GM20431 (cell line): ENCODE results near the gene SEPTIN3.
"Not testable (repeated sequence)": the region's sequence is repeated elsewhere in the genome, so short reads cannot be mapped to it uniquely, and the experiment has no call there.

Source experiments
- in situ Hi-C: fragments of 300-500 bp; cut with MseI, MboI; formaldehyde crosslinking; loops from one replicate; pipeline ENCODE4 v1.15.0; 2020; ENCODE audit warnings: low sequenced_read_pairs; ENCODE audit not compliant: unreplicated experiment

The SEPTIN3 gene

GRCh38 chr22:41939981-41940831 lies 29.0 kb upstream of the SEPTIN3 start:
- in situ Hi-C loops = no loop called here

DNA sequence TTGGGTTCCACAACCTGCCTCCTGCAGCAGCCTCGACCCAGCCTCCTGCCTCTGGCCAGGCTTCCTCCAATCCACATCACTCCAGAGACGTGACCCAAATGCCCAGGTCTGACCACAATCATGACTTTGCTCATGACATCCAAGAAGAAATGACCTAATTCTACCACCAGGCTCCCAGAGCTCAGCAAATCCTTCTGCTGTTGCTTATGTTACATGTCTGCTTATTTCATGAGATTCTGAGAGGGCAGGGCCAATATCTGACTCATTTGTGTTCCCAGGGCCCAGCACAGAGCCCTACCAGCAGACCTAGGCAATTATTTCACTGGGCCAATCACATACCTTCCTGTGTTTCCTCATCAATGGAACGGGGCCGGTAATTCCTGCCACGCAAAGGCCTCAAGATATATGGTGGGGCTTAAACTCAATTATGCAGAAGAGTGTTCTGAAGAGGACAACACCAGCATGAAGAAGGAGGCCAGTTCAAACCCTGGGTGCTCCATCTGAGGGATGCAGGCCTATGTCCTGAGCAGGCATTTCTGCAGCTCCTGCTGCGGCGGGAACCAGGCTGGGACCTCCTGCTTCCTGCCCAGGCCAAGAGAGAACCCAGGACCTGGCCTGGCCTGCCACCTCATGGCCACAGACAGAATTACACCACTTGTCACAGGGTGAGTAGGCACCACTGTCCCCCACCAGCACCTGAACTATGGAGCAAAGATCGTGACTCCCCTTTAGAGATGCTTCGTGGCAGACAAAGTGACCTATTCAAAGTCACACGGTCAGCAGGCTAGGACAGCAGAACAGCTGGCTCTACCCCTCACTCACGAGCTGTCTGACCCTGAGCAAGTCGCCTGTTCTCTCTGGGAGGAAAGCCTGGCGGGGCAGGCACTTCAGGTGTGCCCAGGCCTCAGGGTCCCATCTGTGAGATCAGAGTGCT lies 28.1 kb upstream of the SEPTIN3 start:
- in situ Hi-C loops = no loop called here

- in situ Hi-C loops = no loop called here
Measured at GRCh38 chr22:41943661-41944209, 25.5 kb upstream of the SEPTIN3 start.

GRCh38 chr22:41946629-41947423 lies 22.4 kb upstream of the SEPTIN3 start, which contains the start of gene CENPM:
Gene CENPM, minus strand, starts transcription at chr22:41947152. Its CDS starts 76 bp downstream, at chr22:41947076.
- in situ Hi-C loops = no loop called here

DNA sequence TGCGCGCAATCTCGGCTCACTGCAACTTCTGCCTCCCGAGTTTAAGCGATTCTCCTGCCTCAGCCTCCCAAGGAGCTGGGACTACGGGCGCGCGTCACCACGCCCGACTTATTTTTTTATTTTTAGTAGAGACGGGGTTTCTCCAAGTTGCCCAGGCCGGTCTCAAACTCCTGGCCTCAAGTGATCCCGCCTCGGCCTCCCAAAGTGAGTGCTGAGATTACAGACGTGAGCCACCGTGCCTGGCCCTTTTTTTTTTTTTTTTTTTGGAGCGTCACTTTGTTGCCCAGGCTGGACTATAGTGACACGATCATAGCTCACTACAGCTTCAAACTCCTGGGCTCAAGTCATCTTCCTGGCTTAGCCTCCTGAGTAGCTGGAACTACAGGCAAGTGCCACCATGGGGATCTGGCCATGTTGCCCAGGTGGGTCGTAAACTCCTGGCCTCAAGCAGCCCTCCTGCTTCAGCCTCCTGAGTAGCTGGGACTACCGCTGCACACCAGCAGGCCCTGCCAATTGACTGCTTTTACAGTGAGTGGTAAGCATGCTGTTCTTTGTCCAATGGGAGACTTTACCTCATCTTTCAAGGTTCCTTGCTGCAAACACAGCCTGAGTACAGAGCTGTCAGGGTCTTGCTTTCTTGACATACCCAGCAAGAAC lies 21.7 kb upstream of the SEPTIN3 start:
- in situ Hi-C loops = no loop called here

DNA sequence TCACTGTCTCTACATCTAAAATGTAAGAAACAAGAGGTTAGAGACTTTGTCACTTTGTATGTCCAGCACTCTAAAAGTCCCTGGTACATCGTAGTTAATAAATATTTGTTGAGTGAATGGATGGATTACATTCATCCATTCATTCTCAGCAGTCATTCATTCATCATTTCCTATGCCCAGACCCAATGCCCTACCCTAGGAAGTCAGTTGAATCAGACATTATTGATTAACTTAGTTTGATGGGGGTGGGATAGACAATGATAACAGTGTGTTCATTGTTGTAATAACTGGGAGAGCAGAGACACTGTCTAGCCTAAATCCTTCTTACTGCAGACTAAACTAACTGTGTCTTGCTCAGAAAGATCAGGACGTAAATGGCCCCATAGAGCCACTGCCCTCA lies 21.1 kb upstream of the SEPTIN3 start:
- in situ Hi-C loops = no loop called here

GRCh38 chr22:41948928-41949296 lies 20.3 kb upstream of the SEPTIN3 start:
- in situ Hi-C loops = not testable (repeated sequence)

- in situ Hi-C loops = no loop called here
Measured at GRCh38 chr22:41949297-41949965, 19.8 kb upstream of the SEPTIN3 start.

- in situ Hi-C loops = loop anchor here (25.0 kb wide), 1 partner anchor 485 kb away; the partner anchor contains the start of gene NFAM1
Measured at GRCh38 chr22:41951898-41952474, 17.3 kb upstream of the SEPTIN3 start, which contains the start of gene SMIM45. Gene SMIM45, plus strand, starts transcription at chr22:41952150.

GRCh38 chr22:41952713-41953112 lies 16.5 kb upstream of the SEPTIN3 start:
- in situ Hi-C loops = loop anchor here (25.0 kb wide), 1 partner anchor 485 kb away; the partner anchor contains the start of gene NFAM1

GRCh38 chr22:41957941-41958556 lies 11.2 kb upstream of the SEPTIN3 start:
- in situ Hi-C loops = loop anchor here (25.0 kb wide), 1 partner anchor 479 kb away; the partner anchor contains the start of gene NFAM1

GRCh38 chr22:41963453-41964111 lies 5.7 kb upstream of the SEPTIN3 start:
- in situ Hi-C loops = loop anchor here (25.0 kb wide), 1 partner anchor 474 kb away; the partner anchor contains the start of gene NFAM1

DNA sequence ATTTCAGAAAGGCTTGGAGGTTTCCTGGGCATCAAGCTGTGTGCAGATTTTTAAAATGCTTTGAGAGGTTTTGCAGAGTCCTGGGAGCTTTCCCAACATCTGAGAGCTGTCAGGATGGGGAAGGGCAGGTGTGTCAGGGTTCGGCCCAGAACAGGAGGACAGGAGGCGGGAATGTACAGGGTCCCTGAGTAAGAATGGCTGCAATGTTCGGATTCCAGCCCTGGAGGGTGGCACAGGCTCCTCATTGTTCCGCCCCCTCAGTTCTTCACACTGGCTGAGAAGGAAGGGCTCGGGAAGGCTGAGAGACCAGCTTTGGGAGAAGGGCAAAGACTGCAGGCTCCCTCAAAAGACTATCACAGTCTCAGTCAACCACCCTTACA lies 5.1 kb upstream of the SEPTIN3 start:
- in situ Hi-C loops = loop anchor here (25.0 kb wide), 1 partner anchor 473 kb away; the partner anchor contains the start of gene NFAM1

GRCh38 chr22:41966225-41966606 lies 3.0 kb upstream of the SEPTIN3 start:
- in situ Hi-C loops = loop anchor here (25.0 kb wide), 1 partner anchor 471 kb away; the partner anchor contains the start of gene NFAM1

- in situ Hi-C loops = loop anchor here (25.0 kb wide), 1 partner anchor 471 kb away; the partner anchor contains the start of gene NFAM1
Measured at GRCh38 chr22:41966607-41967240, 2.5 kb upstream of the SEPTIN3 start.

- in situ Hi-C loops = loop anchor here (25.0 kb wide), 1 partner anchor 469 kb away; the partner anchor contains the start of gene NFAM1
Measured at GRCh38 chr22:41968601-41969000, 642 bp upstream of the SEPTIN3 start.
